ENCODE measurements around the gene SMC1B. TPM values are rescaled to one million over a fixed set of nuclear protein-coding genes. Genes with fewer than 3 reads are reported as not detected.

The SMC1B gene, protein sequence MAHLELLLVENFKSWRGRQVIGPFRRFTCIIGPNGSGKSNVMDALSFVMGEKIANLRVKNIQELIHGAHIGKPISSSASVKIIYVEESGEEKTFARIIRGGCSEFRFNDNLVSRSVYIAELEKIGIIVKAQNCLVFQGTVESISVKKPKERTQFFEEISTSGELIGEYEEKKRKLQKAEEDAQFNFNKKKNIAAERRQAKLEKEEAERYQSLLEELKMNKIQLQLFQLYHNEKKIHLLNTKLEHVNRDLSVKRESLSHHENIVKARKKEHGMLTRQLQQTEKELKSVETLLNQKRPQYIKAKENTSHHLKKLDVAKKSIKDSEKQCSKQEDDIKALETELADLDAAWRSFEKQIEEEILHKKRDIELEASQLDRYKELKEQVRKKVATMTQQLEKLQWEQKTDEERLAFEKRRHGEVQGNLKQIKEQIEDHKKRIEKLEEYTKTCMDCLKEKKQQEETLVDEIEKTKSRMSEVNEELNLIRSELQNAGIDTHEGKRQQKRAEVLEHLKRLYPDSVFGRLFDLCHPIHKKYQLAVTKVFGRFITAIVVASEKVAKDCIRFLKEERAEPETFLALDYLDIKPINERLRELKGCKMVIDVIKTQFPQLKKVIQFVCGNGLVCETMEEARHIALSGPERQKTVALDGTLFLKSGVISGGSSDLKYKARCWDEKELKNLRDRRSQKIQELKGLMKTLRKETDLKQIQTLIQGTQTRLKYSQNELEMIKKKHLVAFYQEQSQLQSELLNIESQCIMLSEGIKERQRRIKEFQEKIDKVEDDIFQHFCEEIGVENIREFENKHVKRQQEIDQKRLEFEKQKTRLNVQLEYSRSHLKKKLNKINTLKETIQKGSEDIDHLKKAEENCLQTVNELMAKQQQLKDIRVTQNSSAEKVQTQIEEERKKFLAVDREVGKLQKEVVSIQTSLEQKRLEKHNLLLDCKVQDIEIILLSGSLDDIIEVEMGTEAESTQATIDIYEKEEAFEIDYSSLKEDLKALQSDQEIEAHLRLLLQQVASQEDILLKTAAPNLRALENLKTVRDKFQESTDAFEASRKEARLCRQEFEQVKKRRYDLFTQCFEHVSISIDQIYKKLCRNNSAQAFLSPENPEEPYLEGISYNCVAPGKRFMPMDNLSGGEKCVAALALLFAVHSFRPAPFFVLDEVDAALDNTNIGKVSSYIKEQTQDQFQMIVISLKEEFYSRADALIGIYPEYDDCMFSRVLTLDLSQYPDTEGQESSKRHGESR
- 0.27 TPM for polyA plus RNA-seq
- long read RNA-seq, donor 1, result 0 reads
- long read RNA-seq, donor 2, result 0 reads
- long read RNA-seq, donor 3, result 0 reads
- long read RNA-seq, donor 4, result 0 reads
- long read RNA-seq, donor 5, result 0 reads
- long read RNA-seq, donor 6, result 0 reads
- long read RNA-seq, donor 7, result 0 reads
- long read RNA-seq, donor 8, result 0 reads
- long read RNA-seq, donor 9, result 0 reads
- long read RNA-seq, donor 10, result 0 reads
- long read RNA-seq, donor 11, result 0 reads

DNA sequence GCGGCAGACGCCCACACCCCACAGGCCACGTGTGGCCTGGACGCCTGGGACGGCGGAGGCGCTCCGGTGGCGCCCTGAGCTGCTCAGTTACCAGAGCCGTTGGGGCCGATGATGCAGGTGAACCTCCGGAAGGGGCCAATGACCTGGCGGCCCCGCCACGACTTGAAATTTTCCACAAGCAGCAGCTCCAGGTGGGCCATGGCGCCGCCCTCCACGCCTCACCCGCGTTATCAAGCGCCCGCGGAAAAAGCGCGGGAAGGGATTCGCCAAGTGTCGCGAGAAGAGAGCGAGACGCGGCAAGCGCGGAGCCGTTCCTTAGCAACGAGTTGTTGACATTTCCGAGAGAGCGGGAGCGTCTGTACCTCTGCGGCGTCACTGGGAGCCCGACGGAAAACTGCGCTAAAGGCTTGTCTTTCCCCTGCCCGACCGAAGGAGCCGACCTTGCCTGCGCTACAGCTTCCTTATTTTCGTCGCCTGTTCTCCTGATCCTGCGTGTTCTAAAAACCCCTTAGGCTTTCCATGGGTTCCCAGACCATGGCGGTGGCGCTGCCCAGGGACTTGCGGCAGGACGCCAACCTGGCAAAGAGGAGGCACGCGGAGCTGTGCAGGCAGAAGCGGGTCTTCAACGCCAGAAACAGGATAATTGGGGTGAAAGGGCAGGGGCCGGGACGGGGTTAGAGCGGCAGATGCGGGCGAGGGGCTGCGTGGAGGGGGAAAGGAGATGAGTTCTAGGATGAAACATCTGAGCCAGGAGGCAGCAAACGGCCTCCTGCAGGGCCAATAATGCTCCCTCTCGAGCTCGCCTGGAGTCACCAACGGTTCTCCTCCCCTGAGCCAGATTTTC is at the start of gene SMC1B, which contains the start of gene RIBC2:
Gene SMC1B, minus strand, starts transcription at position 232 of the 844 bp plus-strand sequence. Its CDS starts 32 bp downstream, at position 200.
Gene RIBC2, plus strand, starts transcription at position 326 of the 844 bp plus-strand sequence. Its CDS starts 194 bp downstream, at position 520.
- H3K4me1 ChIP-seq (ENCODE audit: control insufficient read depth, insufficient read depth, low read length), result peaks cover 6% of the 10 kb centered on the region
- peak within 1 kb of the TSS; percentile 42 for H3K4me3 ChIP-seq (ENCODE audit: low read length)
- H3K9me3 ChIP-seq (ENCODE audit: control insufficient read depth, low read depth, low read length), result peaks cover 8% of the 10 kb centered on the region
- H3K27ac ChIP-seq (ENCODE audit: low read length), result no peak within 1 kb of the TSS
- H3K36me3 ChIP-seq (ENCODE audit: control insufficient read depth, insufficient read depth, low read length), result peaks cover 3% of the 10 kb centered on the region
- H3K27me3 ChIP-seq (ENCODE audit: control insufficient read depth, insufficient read depth, low read length), result no peaks in the 10 kb centered on the region
- WGBS (ENCODE audit: insufficient coverage, low lambda C conversion rate), result 5% methylated on average over 4 of the region's 68 CpGs
- DNase-seq, result peak; percentile 75 to 91

DNA sequence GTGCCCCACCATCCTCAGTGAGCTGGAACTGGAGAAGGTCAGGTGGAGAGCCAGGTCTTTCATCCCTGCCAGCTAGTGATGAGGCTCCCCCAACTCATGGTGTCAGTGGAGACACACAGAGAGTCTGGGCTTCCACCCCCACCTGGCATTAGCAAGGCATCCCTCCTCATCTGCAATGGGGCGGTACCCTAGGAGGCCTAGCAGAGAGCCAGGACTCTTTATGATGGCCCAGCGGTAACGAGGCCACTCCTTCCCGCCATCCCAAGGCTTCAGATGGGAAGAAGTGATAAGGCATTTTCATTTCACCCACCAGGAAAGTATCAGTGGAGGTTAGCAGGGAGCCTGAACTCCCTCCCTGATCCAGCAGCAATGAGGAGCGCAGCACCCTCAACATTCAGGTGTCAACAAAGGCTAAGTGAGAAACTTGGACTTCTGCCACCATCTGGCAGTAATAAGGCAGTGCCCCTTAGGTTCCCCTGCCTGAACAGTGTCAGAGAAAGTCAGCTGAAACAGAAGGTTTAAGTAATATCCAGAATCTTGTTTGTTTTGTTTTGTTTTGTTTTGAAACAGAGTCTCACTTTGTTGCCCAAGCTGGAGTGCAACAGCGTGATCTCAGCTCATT is 48.7 kb upstream of the SMC1B start:
- no CpG with 5 or more reads among the region's 6 CpGs for WGBS (ENCODE audit: insufficient coverage, low lambda C conversion rate)
- no peaks in the 10 kb centered on the region for H3K36me3 ChIP-seq (ENCODE audit: control insufficient read depth, insufficient read depth, low read length)
- H3K9me3 ChIP-seq (ENCODE audit: control insufficient read depth, low read depth, low read length), result no peaks in the 10 kb centered on the region
- H3K4me3 ChIP-seq (ENCODE audit: low read length), result no peak overlapping the region
- H3K27me3 ChIP-seq (ENCODE audit: control insufficient read depth, insufficient read depth, low read length), result no peaks in the 10 kb centered on the region
- no peaks in the 10 kb centered on the region for H3K4me1 ChIP-seq (ENCODE audit: control insufficient read depth, insufficient read depth, low read length)
- peak; percentile 40 to 44 for DNase-seq
- H3K27ac ChIP-seq (ENCODE audit: low read length), result no peak overlapping the region

GRCh38 chr22:45460288-45461109 is 47.1 kb upstream of the SMC1B start:
- Histone ChIP-seq H3K9me3 (ENCODE audit: control insufficient read depth, low read depth, low read length) (no peaks in the 10 kb centered on the region), H3K36me3 (ENCODE audit: control insufficient read depth, insufficient read depth, low read length) (no peaks in the 10 kb centered on the region), H3K4me1 (ENCODE audit: control insufficient read depth, insufficient read depth, low read length) (no peaks in the 10 kb centered on the region), H3K4me3 (ENCODE audit: low read length) (no peak overlapping the region), H3K27me3 (ENCODE audit: control insufficient read depth, insufficient read depth, low read length) (no peaks in the 10 kb centered on the region), H3K27ac (ENCODE audit: low read length) (no peak overlapping the region)
- DNase-seq, result peak; percentile 50 to 58
- WGBS (ENCODE audit: insufficient coverage, low lambda C conversion rate), result no CpG with 5 or more reads among the region's 14 CpGs

GRCh38 chr22:45459235-45459634 is 45.8 kb upstream of the SMC1B start:
- no peak for DNase-seq
- no peaks in the 10 kb centered on the region for H3K9me3 ChIP-seq (ENCODE audit: control insufficient read depth, low read depth, low read length)
- no peak overlapping the region for H3K4me3 ChIP-seq (ENCODE audit: low read length)
- H3K36me3 ChIP-seq (ENCODE audit: control insufficient read depth, insufficient read depth, low read length), result no peaks in the 10 kb centered on the region
- H3K4me1 ChIP-seq (ENCODE audit: control insufficient read depth, insufficient read depth, low read length), result no peaks in the 10 kb centered on the region
- WGBS (ENCODE audit: insufficient coverage, low lambda C conversion rate), result 100% methylated on average over 2 of the region's 8 CpGs
- H3K27ac ChIP-seq (ENCODE audit: low read length), result no peak overlapping the region
- no peaks in the 10 kb centered on the region for H3K27me3 ChIP-seq (ENCODE audit: control insufficient read depth, insufficient read depth, low read length)

GRCh38 chr22:45458532-45458931 is 45.1 kb upstream of the SMC1B start:
- Histone ChIP-seq H3K9me3 (ENCODE audit: control insufficient read depth, low read depth, low read length) (no peaks in the 10 kb centered on the region), H3K36me3 (ENCODE audit: control insufficient read depth, insufficient read depth, low read length) (no peaks in the 10 kb centered on the region), H3K4me1 (ENCODE audit: control insufficient read depth, insufficient read depth, low read length) (no peaks in the 10 kb centered on the region), H3K4me3 (ENCODE audit: low read length) (no peak overlapping the region), H3K27me3 (ENCODE audit: control insufficient read depth, insufficient read depth, low read length) (no peaks in the 10 kb centered on the region), H3K27ac (ENCODE audit: low read length) (no peak overlapping the region)
- DNase-seq, result no peak
- WGBS (ENCODE audit: insufficient coverage, low lambda C conversion rate), result no CpG with 5 or more reads among the region's 13 CpGs

DNA sequence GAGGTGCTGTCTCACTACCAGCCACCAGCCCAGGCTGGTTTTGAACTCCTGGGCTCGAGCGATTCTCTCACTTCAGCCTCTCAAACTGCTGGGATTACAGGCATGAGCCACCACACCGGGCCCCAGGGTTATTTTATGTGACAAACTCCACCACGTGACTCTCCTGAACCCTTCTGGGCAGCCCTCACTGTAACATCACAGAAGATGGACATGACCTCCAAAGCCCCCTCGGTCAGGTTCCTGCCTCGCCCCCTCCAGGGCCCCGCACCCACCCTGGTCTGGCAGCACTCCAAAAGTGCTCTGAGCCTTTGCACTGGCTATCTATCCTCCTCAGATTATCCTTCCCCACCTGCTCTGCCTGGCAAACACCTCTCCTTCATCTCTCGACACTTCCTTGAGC is 43.4 kb upstream of the SMC1B start:
- H3K27ac ChIP-seq (ENCODE audit: low read length), result no peak overlapping the region
- no CpG with 5 or more reads among the region's 8 CpGs for WGBS (ENCODE audit: insufficient coverage, low lambda C conversion rate)

GRCh38 chr22:45455621-45456020 is 42.2 kb upstream of the SMC1B start:
- Histone ChIP-seq H3K36me3 (ENCODE audit: control insufficient read depth, insufficient read depth, low read length) (no peaks in the 10 kb centered on the region), H3K27me3 (ENCODE audit: control insufficient read depth, insufficient read depth, low read length) (no peaks in the 10 kb centered on the region), H3K27ac (ENCODE audit: low read length) (no peak overlapping the region), H3K4me1 (ENCODE audit: control insufficient read depth, insufficient read depth, low read length) (no peaks in the 10 kb centered on the region), H3K9me3 (ENCODE audit: control insufficient read depth, low read depth, low read length) (no peaks in the 10 kb centered on the region), H3K4me3 (ENCODE audit: low read length) (no peak overlapping the region)
- no peak for DNase-seq
- WGBS (ENCODE audit: insufficient coverage, low lambda C conversion rate), result no CpG with 5 or more reads among the region's 4 CpGs

More for the DNA sequence above, 43.4 kb upstream of the SMC1B start:
- H3K9me3 ChIP-seq (ENCODE audit: control insufficient read depth, low read depth, low read length), result no peaks in the 10 kb centered on the region
- H3K4me3 ChIP-seq (ENCODE audit: low read length), result no peak overlapping the region
- no peak for DNase-seq
- no peaks in the 10 kb centered on the region for H3K4me1 ChIP-seq (ENCODE audit: control insufficient read depth, insufficient read depth, low read length)
- no peaks in the 10 kb centered on the region for H3K36me3 ChIP-seq (ENCODE audit: control insufficient read depth, insufficient read depth, low read length)
- H3K27me3 ChIP-seq (ENCODE audit: control insufficient read depth, insufficient read depth, low read length), result no peaks in the 10 kb centered on the region

DNA sequence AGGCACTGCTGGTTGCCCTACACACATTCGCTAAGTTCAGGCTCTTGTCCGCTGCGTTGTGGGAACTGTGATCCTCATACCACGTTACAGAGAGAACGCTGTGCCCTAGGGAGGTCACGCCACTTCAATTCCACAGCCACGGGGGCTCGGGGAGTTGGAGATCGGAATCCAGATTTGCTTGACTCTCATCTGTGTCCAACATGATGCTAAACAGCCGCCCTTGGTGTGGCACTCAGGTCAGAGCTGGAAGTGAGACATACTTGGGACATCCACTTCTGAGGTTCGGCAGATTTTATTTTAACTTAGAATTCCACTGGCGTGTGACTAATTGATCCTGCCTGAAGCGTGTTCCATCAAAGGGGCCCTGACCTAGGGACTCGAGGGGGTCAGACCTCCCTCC is 41.8 kb upstream of the SMC1B start:
- Histone ChIP-seq H3K9me3 (ENCODE audit: control insufficient read depth, low read depth, low read length) (no peaks in the 10 kb centered on the region), H3K4me3 (ENCODE audit: low read length) (no peak overlapping the region), H3K27me3 (ENCODE audit: control insufficient read depth, insufficient read depth, low read length) (no peaks in the 10 kb centered on the region), H3K27ac (ENCODE audit: low read length) (no peak overlapping the region), H3K4me1 (ENCODE audit: control insufficient read depth, insufficient read depth, low read length) (no peaks in the 10 kb centered on the region), H3K36me3 (ENCODE audit: control insufficient read depth, insufficient read depth, low read length) (no peaks in the 10 kb centered on the region)
- no CpG with 5 or more reads among the region's 14 CpGs for WGBS (ENCODE audit: insufficient coverage, low lambda C conversion rate)
- no peak for DNase-seq
